ENCODE measurements around the gene SFI1.

Gene SFI1

DNA sequence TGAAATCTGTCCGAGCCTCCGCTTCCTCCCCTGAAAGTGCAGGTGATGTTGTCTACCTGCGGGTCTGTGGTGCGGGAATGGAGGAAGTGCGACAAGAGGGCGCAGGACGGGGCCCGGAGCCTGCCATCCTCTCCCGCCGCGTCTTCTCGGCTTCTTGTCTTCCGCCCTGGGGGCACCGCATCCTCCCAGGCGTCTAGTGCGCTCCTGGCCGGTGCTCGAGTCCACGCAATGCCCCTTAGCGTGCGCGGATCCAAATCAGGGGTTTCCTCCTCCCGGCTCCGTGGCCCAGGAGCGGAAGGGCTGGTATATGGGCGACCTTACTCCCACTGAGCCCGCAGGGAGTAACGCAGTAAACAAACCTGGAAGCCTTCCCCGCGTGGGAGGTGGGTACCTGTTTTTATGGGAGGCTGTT lies 405 bp downstream of the SFI1 start:
- DNase-seq, result peak; percentile 40

DNA sequence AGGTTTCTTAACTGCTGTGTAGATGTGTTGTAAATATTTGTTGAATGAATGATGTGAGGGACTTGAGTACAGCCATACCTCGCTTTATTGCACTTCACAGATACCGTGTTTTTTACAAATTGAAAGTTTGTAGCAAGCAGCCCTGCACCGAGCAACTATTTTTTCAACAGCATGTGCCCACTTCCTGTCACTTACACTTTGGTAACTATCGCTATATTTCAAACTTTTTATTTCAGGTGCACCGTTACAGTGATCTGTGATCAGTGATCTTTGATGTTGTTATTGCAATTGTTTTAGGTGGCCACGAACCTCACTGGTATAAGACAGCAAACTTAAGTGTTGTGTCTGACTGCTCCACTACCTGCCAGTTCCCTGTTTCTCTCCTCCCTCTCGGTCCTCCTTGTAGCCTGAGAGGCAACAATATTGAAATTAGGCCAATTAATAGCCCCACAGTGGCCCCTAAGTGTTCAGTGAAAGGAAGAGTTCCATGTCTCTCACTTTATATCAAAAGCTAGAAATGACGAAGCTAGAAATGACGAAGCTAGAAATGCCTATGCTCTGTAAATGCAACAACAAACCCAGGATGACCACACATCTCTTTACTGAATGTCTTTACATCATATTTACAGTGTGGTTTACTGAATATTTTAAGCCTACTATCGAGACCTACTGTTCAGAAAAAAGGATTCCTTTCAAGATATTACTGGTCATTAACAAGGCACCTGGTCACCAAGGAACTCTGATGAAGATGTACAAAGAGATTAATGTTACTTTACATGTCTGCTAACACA lies 1.0 kb downstream of the SFI1 start:
- H3K79me1 ChIP-seq (replicated peaks; ENCODE audit: low read length, poor library complexity, severe bottlenecking), result peaks cover 19% of the 10 kb centered on the region
- WGBS, result 86% methylated on average over 8 of the region's 10 CpGs

More for the DNA sequence above, 405 bp downstream of the SFI1 start:
- peak overlapping the region; percentile 86 to 95 for H3K4me3 ChIP-seq (ENCODE audit: insufficient read depth in 1 of 2, low read depth in 1 of 2, low read length in 2 of 2)
- no peak overlapping the region for H2BK15ac ChIP-seq (ENCODE audit: low read depth, poor library complexity, severe bottlenecking)
- no peaks in the 10 kb centered on the region for H3K36me3 ChIP-seq (ENCODE audit: control insufficient read depth in 1 of 2, insufficient read depth in 2 of 2, low read depth in 1 of 2, low read length in 2 of 2)
- H3K4ac ChIP-seq (ENCODE audit: low read depth in 1 of 2, low read length in 2 of 2), result peak overlapping the region in 1 of 2 experiments; percentile 46
- H2BK120ac ChIP-seq (ENCODE audit: low read depth, low read length), result no peak overlapping the region
- H4K91ac ChIP-seq (ENCODE audit: low read length), result peak overlapping the region; percentile 47
- peaks cover 7% of the 10 kb centered on the region for H3K4me1 ChIP-seq (ENCODE audit: control insufficient read depth, insufficient read depth, low read depth, low read length)
- H3K9me3 ChIP-seq (ENCODE audit: control insufficient read depth, low read length), result no peaks in the 10 kb centered on the region
- peak overlapping the region in 1 of 2 experiments; percentile 29 for H2BK12ac ChIP-seq (ENCODE audit: low read length in 2 of 2)
- H2AK5ac ChIP-seq (ENCODE audit: low read length, severe bottlenecking), result no peak overlapping the region
- H3K27ac ChIP-seq (ENCODE audit: low read length, poor library complexity, severe bottlenecking), result peak overlapping the region; percentile 51
- peak overlapping the region in 1 of 2 experiments; percentile 66 for H3K14ac ChIP-seq (ENCODE audit: low read length in 2 of 2)
- peaks cover 23% of the 10 kb centered on the region for H3K79me1 ChIP-seq (replicated peaks; ENCODE audit: low read length, poor library complexity, severe bottlenecking)
- peak overlapping the region; percentile 81 for H3K4me2 ChIP-seq (ENCODE audit: low read length, poor library complexity, severe bottlenecking)
- no peak overlapping the region for H4K8ac ChIP-seq (ENCODE audit: low read length)
- 1% methylated on average over 30 of the region's 30 CpGs for WGBS
- H2BK5ac ChIP-seq (ENCODE audit: low read depth, low read length, poor library complexity, severe bottlenecking), result no peak overlapping the region
- H3K27me3 ChIP-seq (ENCODE audit: control insufficient read depth in 1 of 2, insufficient read depth in 1 of 2, low read length in 2 of 2), result no peaks in the 10 kb centered on the region
- H3K23ac ChIP-seq (ENCODE audit: low read length in 2 of 2), result peak overlapping the region in 1 of 2 experiments; percentile 20
- H3K9ac ChIP-seq (ENCODE audit: low read length), result peak overlapping the region; percentile 90
- H3K18ac ChIP-seq (ENCODE audit: low read depth in 1 of 2, low read length in 2 of 2), result peak overlapping the region; percentile 58 to 67
- peak overlapping the region; percentile 10 for H2AFZ ChIP-seq (ENCODE audit: low read depth, low read length)

GRCh38 chr22:31501738-31502137 lies 5.4 kb downstream of the SFI1 start:
- Histone ChIP-seq H3K14ac (ENCODE audit: low read length in 2 of 2) (no peak overlapping the region), H2BK5ac (ENCODE audit: low read depth, low read length, poor library complexity, severe bottlenecking) (no peak overlapping the region), H2AK5ac (ENCODE audit: low read length, severe bottlenecking) (no peak overlapping the region), H2BK12ac (ENCODE audit: low read length in 2 of 2) (no peak overlapping the region), H4K8ac (ENCODE audit: low read length) (no peak overlapping the region), H3K27ac (ENCODE audit: low read length, poor library complexity, severe bottlenecking) (no peak overlapping the region), H3K27me3 (ENCODE audit: control insufficient read depth in 1 of 2, insufficient read depth in 1 of 2, low read length in 2 of 2) (no peaks in the 10 kb centered on the region), H3K18ac (ENCODE audit: low read depth in 1 of 2, low read length in 2 of 2) (no peak overlapping the region), H3K4me1 (ENCODE audit: control insufficient read depth, insufficient read depth, low read depth, low read length) (peaks cover 2% of the 10 kb centered on the region), H3K36me3 (ENCODE audit: control insufficient read depth in 1 of 2, insufficient read depth in 2 of 2, low read depth in 1 of 2, low read length in 2 of 2) (no peaks in the 10 kb centered on the region), H3K9me3 (ENCODE audit: control insufficient read depth, low read length) (no peaks in the 10 kb centered on the region), H3K9ac (ENCODE audit: low read length) (no peak overlapping the region), H3K23ac (ENCODE audit: low read length in 2 of 2) (no peak overlapping the region), H4K91ac (ENCODE audit: low read length) (no peak overlapping the region), H2BK15ac (ENCODE audit: low read depth, poor library complexity, severe bottlenecking) (no peak overlapping the region), H3K79me1 (replicated peaks; ENCODE audit: low read length, poor library complexity, severe bottlenecking) (peaks cover 27% of the 10 kb centered on the region), H3K4ac (ENCODE audit: low read depth in 1 of 2, low read length in 2 of 2) (no peak overlapping the region), H2AFZ (ENCODE audit: low read depth, low read length) (no peak overlapping the region), H3K4me2 (ENCODE audit: low read length, poor library complexity, severe bottlenecking) (no peak overlapping the region), H2BK120ac (ENCODE audit: low read depth, low read length) (no peak overlapping the region), H3K4me3 (ENCODE audit: insufficient read depth in 1 of 2, low read depth in 1 of 2, low read length in 2 of 2) (no peak overlapping the region)
- DNase-seq, result no peak
- WGBS, result 100% methylated on average over 2 of the region's 2 CpGs

More for the DNA sequence above, 1.0 kb downstream of the SFI1 start:
- Histone ChIP-seq H2BK5ac (ENCODE audit: low read depth, low read length, poor library complexity, severe bottlenecking) (no peak overlapping the region), H3K4me1 (ENCODE audit: control insufficient read depth, insufficient read depth, low read depth, low read length) (peaks cover 7% of the 10 kb centered on the region), H2BK120ac (ENCODE audit: low read depth, low read length) (no peak overlapping the region), H3K4me3 (ENCODE audit: insufficient read depth in 1 of 2, low read depth in 1 of 2, low read length in 2 of 2) (peak overlapping the region; percentile 86 to 95), H3K27me3 (ENCODE audit: control insufficient read depth in 1 of 2, insufficient read depth in 1 of 2, low read length in 2 of 2) (no peaks in the 10 kb centered on the region), H3K27ac (ENCODE audit: low read length, poor library complexity, severe bottlenecking) (no peak overlapping the region), H3K36me3 (ENCODE audit: control insufficient read depth in 1 of 2, insufficient read depth in 2 of 2, low read depth in 1 of 2, low read length in 2 of 2) (no peaks in the 10 kb centered on the region), H2BK12ac (ENCODE audit: low read length in 2 of 2) (no peak overlapping the region), H3K4ac (ENCODE audit: low read depth in 1 of 2, low read length in 2 of 2) (no peak overlapping the region), H2BK15ac (ENCODE audit: low read depth, poor library complexity, severe bottlenecking) (no peak overlapping the region), H4K91ac (ENCODE audit: low read length) (no peak overlapping the region), H3K9me3 (ENCODE audit: control insufficient read depth, low read length) (no peaks in the 10 kb centered on the region), H3K14ac (ENCODE audit: low read length in 2 of 2) (no peak overlapping the region), H3K9ac (ENCODE audit: low read length) (peak overlapping the region; percentile 90), H3K4me2 (ENCODE audit: low read length, poor library complexity, severe bottlenecking) (peak overlapping the region; percentile 81), H3K23ac (ENCODE audit: low read length in 2 of 2) (no peak overlapping the region), H2AK5ac (ENCODE audit: low read length, severe bottlenecking) (no peak overlapping the region), H2AFZ (ENCODE audit: low read depth, low read length) (peak overlapping the region; percentile 10), H3K18ac (ENCODE audit: low read depth in 1 of 2, low read length in 2 of 2) (no peak overlapping the region), H4K8ac (ENCODE audit: low read length) (no peak overlapping the region)
- DNase-seq, result no peak

GRCh38 chr22:31503211-31503964 lies 7.1 kb downstream of the SFI1 start:
- Histone ChIP-seq H3K9ac (ENCODE audit: low read length) (no peak overlapping the region), H3K36me3 (ENCODE audit: control insufficient read depth in 1 of 2, insufficient read depth in 2 of 2, low read depth in 1 of 2, low read length in 2 of 2) (no peaks in the 10 kb centered on the region), H3K27me3 (ENCODE audit: control insufficient read depth in 1 of 2, insufficient read depth in 1 of 2, low read length in 2 of 2) (no peaks in the 10 kb centered on the region), H2AFZ (ENCODE audit: low read depth, low read length) (no peak overlapping the region), H2BK12ac (ENCODE audit: low read length in 2 of 2) (no peak overlapping the region), H2BK5ac (ENCODE audit: low read depth, low read length, poor library complexity, severe bottlenecking) (no peak overlapping the region), H2BK120ac (ENCODE audit: low read depth, low read length) (no peak overlapping the region), H3K14ac (ENCODE audit: low read length in 2 of 2) (no peak overlapping the region), H3K27ac (ENCODE audit: low read length, poor library complexity, severe bottlenecking) (no peak overlapping the region), H3K4ac (ENCODE audit: low read depth in 1 of 2, low read length in 2 of 2) (no peak overlapping the region), H3K79me1 (replicated peaks; ENCODE audit: low read length, poor library complexity, severe bottlenecking) (peaks cover 23% of the 10 kb centered on the region), H3K9me3 (ENCODE audit: control insufficient read depth, low read length) (no peaks in the 10 kb centered on the region), H3K4me3 (ENCODE audit: insufficient read depth in 1 of 2, low read depth in 1 of 2, low read length in 2 of 2) (no peak overlapping the region), H2BK15ac (ENCODE audit: low read depth, poor library complexity, severe bottlenecking) (no peak overlapping the region), H4K91ac (ENCODE audit: low read length) (no peak overlapping the region), H3K23ac (ENCODE audit: low read length in 2 of 2) (no peak overlapping the region), H3K4me2 (ENCODE audit: low read length, poor library complexity, severe bottlenecking) (no peak overlapping the region), H3K18ac (ENCODE audit: low read depth in 1 of 2, low read length in 2 of 2) (no peak overlapping the region), H3K4me1 (ENCODE audit: control insufficient read depth, insufficient read depth, low read depth, low read length) (no peaks in the 10 kb centered on the region), H4K8ac (ENCODE audit: low read length) (no peak overlapping the region), H2AK5ac (ENCODE audit: low read length, severe bottlenecking) (no peak overlapping the region)
- no peak for DNase-seq
- WGBS, result 96% methylated on average over 9 of the region's 14 CpGs
